Femur (tissue), 1 donor: ENCODE measurements around the gene INTS6.
"Not testable (repeated sequence)": the region's sequence is repeated elsewhere in the genome, so short reads cannot be mapped to it uniquely, and the experiment has no call there.

Source experiments
- DNase-seq: peaks from one replicate; pipeline ENCODE4 v3.0.0-alpha.2; 2017

The INTS6 gene

GRCh38 chr13:51453959-51454703, 1.3 kb upstream of the INTS6 start:
- peak; percentile 63 for DNase-seq

- no peak for DNase-seq
Observed at GRCh38 chr13:51453207-51453958, 547 bp upstream of the INTS6 start.

- DNase-seq = peak; percentile 91
Observed at GRCh38 chr13:51451467-51452360, 1.1 kb downstream of the INTS6 start.

- DNase-seq = peak; percentile 21
Observed at GRCh38 chr13:51451134-51451466, 1.7 kb downstream of the INTS6 start.

- no peak for DNase-seq
Observed at GRCh38 chr13:51449018-51449417, 3.8 kb downstream of the INTS6 start.

GRCh38 chr13:51444922-51445321, 7.9 kb downstream of the INTS6 start:
- DNase-seq = no peak

- no peak for DNase-seq
Observed at GRCh38 chr13:51440381-51440780, 12.5 kb downstream of the INTS6 start.

- no peak for DNase-seq
Observed at GRCh38 chr13:51437550-51438127, 15.2 kb downstream of the INTS6 start.

GRCh38 chr13:51435002-51435578, 17.7 kb downstream of the INTS6 start:
- no peak for DNase-seq

GRCh38 chr13:51432576-51432975, 20.3 kb downstream of the INTS6 start:
- no peak for DNase-seq

- no peak for DNase-seq
Observed at GRCh38 chr13:51426982-51427381, 25.9 kb downstream of the INTS6 start.

- no peak for DNase-seq
Observed at GRCh38 chr13:51425410-51426042, 27.3 kb downstream of the INTS6 start.

- DNase-seq = no peak
Observed at GRCh38 chr13:51423766-51424165, 29.1 kb downstream of the INTS6 start.

- no peak for DNase-seq
Observed at GRCh38 chr13:51422484-51422883, 30.4 kb downstream of the INTS6 start.

- no peak for DNase-seq
Observed at GRCh38 chr13:51420681-51421490, 31.9 kb downstream of the INTS6 start.

- no peak for DNase-seq
Observed at GRCh38 chr13:51419001-51419636, 33.7 kb downstream of the INTS6 start.

GRCh38 chr13:51417716-51418115, 35.1 kb downstream of the INTS6 start:
- DNase-seq = no peak

GRCh38 chr13:51416107-51416506, 36.7 kb downstream of the INTS6 start:
- no peak for DNase-seq

GRCh38 chr13:51415339-51415738, 37.5 kb downstream of the INTS6 start:
- DNase-seq = not testable (repeated sequence)

- DNase-seq = no peak
Observed at GRCh38 chr13:51412431-51412830, 40.4 kb downstream of the INTS6 start.

GRCh38 chr13:51405176-51405575, 47.7 kb downstream of the INTS6 start:
- DNase-seq = no peak
